GM21576 (cell line): ENCODE measurements around the gene ASXL3.
A peak's percentile ranks its signal among the peaks of the same experiment; 100 is the strongest.

ENCODE experiments used
- ATAC-seq: cut with Tn5 transposase; IDR thresholded peaks from one replicate; pipeline ENCODE4 v1.9.1; 2021; ENCODE audit warnings: mild to moderate bottlenecking, moderate library complexity; ENCODE audit not compliant: unreplicated experiment

The ASXL3 gene

DNA sequence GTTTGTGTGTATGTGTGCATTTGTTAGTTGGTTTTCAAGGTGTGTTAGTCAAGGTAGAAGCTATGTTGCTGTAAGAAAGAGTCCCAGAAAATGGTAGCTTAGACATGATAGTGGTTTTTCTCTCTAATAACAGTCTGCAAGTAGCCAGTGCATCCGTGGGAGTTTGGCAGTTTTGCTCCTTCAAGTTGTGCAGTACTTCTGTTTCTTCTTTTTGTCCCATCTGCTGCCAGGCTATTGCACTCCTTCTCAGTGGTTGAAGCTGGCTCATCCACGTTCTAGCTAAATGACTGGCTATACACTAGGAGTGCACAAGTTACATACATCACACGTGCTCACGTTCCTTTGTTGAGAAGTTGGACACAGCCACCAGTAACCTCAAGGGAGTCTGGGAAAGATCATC lies 134.7 kb downstream of the ASXL3 start:
- ATAC-seq, result no peak

GRCh38 chr18:33716061-33716683 lies 138.2 kb downstream of the ASXL3 start:
- peak; percentile 42 for ATAC-seq

GRCh38 chr18:33717339-33717738 lies 139.3 kb downstream of the ASXL3 start:
- no peak for ATAC-seq

- no peak for ATAC-seq
Observed at GRCh38 chr18:33720133-33720532, 142.1 kb downstream of the ASXL3 start.

DNA sequence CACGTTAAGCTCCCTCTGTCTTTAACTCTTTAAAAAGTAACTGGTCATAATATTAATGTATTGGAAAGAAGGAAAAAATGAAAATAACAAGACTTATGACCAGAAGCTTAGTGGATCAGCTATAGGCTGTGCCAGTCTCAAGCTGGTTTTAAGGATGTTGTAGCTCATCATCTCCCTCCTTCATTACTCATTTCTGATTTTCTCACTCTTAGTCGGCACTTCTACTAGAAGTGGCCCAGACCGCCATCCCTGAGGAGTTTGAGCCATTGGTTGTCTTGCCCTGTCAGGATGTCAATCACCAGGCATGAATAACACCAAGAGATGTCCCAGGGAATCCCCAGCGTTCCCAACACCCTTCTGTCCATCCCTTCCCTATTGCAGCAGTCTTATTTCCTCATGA lies 151.5 kb downstream of the ASXL3 start:
- no peak for ATAC-seq

GRCh38 chr18:33733376-33733775 lies 155.4 kb downstream of the ASXL3 start:
- ATAC-seq, result no peak

GRCh38 chr18:33735428-33735827 lies 157.4 kb downstream of the ASXL3 start:
- ATAC-seq, result no peak

DNA sequence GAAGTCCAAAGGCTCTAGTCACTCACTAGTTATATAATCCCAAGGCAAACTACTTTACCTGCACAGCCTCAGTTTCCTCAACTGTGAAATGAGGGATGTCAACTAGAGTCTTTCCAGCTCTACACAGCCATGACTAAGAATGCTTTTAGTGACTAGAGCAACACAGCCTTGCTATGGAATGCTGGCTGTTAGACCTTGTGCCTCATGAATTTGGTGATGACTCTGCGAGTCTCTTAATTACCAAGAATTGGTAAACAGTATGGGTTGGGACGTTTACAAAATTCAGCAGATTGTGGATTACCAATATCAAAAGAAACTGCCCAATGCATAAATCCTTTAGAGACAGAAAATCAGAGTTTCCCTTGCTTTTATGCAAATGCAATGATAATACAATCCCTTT lies 163.7 kb downstream of the ASXL3 start:
- ATAC-seq, result no peak

GRCh38 chr18:33744032-33744697 lies 166.1 kb downstream of the ASXL3 start:
- no peak for ATAC-seq

DNA sequence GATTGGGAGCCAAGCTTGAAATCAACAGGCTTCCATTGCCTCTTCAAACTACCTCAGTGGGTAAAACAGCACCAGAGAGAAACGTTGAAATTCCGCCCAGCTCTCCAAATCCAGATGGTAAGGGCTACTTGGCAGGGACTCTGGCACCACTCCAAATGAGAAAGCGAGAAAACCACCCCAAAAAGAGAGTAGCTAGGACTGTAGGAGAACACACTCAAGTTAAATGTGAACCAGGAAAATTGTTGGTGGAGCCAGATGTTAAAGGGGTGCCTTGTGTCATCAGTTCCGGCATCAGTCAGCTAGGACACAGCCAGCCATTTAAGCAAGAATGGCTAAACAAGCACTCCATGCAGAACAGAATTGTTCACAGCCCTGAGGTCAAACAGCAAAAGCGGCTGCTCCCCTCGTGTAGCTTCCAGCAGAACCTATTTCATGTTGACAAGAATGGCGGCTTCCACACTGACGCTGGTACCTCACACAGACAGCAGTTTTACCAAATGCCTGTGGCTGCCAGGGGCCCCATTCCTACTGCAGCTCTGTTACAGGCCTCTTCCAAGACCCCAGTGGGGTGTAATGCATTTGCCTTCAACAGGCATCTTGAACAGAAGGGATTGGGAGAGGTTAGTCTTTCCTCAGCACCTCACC lies 167.3 kb downstream of the ASXL3 start:
- no peak for ATAC-seq

DNA sequence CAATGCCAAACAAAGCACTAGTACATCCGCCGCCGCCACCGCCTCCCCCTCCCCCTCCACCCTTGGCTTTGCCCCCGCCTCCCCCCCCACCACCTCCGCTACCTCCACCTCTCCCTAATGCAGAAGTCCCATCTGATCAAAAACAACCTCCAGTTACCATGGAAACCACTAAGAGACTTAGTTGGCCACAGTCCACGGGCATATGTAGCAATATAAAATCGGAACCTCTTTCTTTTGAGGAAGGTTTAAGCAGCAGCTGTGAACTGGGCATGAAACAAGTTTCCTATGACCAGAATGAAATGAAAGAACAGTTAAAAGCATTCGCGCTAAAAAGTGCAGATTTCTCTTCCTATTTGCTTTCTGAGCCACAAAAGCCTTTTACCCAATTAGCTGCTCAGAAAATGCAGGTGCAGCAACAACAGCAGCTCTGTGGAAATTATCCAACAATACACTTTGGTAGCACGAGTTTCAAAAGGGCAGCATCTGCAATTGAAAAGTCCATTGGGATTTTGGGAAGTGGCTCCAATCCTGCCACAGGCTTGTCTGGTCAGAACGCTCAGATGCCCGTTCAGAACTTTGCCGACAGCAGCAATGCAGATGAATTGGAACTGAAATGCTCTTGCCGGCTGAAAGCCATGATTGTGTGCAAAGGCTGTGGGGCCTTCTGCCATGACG lies 168.0 kb downstream of the ASXL3 start:
- no peak for ATAC-seq

DNA sequence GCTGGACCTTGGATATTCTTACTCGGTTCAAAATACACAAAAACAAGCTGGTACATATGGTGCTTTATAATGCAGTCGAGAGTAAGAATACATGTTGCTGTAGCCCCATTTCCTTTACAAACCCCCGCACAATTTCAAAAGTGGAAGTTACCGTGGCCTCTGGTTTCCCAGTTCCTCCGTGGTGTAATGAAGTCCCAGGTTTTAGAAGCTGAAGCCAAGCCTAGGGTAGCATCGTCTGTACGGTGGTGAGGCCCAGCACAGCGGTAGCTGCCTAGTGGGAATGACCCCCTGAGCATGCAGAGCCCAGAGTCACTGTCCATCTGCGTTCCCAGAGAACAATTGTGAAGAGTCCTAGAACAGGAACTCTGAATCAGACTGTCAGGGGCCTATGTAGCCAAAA lies 171.8 kb downstream of the ASXL3 start:
- ATAC-seq, result no peak

DNA sequence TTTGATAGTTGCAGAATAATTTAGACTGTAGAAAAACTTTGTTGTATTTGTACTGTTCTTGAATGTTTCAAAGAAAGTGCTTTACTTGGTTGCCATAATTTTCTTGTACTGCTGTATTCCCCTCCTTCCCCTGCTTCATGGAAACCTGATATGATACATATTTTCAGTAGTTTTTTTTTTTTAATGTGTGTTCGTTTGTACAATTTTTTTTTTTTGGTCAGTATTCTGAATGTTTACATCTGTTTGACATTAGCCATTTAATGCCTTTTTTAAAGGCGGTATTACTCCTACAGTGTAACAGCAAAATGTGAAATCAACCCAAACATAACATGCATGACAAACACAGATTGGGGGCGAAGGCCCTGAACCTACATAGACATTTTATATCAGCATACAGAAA lies 172.3 kb downstream of the ASXL3 start:
- ATAC-seq, result no peak

- ATAC-seq, result no peak
Observed at GRCh38 chr18:33751613-33752221, 173.7 kb downstream of the ASXL3 start.

GRCh38 chr18:33755391-33755790 lies 177.4 kb downstream of the ASXL3 start:
- ATAC-seq, result no peak

GRCh38 chr18:33755931-33756560 lies 178.0 kb downstream of the ASXL3 start:
- ATAC-seq, result no peak

- ATAC-seq, result no peak
Observed at GRCh38 chr18:33757037-33757436, 179.0 kb downstream of the ASXL3 start.

GRCh38 chr18:33761363-33761762 lies 183.3 kb downstream of the ASXL3 start:
- ATAC-seq, result no peak

DNA sequence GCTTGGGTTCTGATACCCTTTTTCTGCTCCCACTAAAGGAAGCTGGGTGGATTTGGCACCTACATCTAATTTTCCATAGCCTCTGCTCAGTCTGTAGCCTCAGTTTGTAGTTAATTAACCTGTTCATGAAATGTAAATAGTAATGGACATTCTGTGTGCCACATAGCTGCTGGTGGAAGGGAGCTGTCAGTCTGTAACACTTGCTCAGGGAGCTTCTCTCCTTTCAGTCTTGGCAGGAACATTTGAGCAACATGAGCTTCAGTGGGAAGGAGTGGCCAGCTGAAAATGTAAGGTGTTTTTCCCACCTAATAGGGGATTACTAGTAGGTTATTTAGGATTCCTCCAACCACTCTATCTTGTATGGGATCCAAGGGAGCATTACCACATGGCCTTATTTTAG lies 203.4 kb downstream of the ASXL3 start:
- ATAC-seq, result no peak
